Esophagus squamous epithelium (tissue), 5 donors: ENCODE results near the gene ANOS1. TPM values are rescaled to one million over a fixed set of nuclear protein-coding genes. Genes with fewer than 3 reads are reported as not detected.

Experiments used
- DNase-seq: peaks from one replicate; lab custom pipeline; 2025; lab: John Stamatoyannopoulos, UW
- H3K27ac ChIP-seq, 4 donors: fragments of 200-600 bp; sonication (generic); one replicate each; pipeline ENCODE4 v1.5.1; 2016 to 2019; ENCODE audit warnings: mild to moderate bottlenecking in 1 of 4
- H3K27me3 ChIP-seq, 4 donors: fragments of 200-600 bp; sonication (generic); 1 replicate in 3 of 4; 2 replicates in 1 of 4; pipeline versions ENCODE4 v1.5.1 to v1.6.0; 2017 to 2021; ENCODE audit warnings: antibody characterized with exemption in 1 of 4
- H3K36me3 ChIP-seq, 3 donors: fragments of 200-600 bp; sonication (generic); one replicate each; pipeline ENCODE4 v1.5.1; 2016 to 2019
- H3K4me1 ChIP-seq, 3 donors: fragments of 200-600 bp; sonication (generic); one replicate each; pipeline ENCODE4 v1.5.1; 2017 to 2019
- H3K4me3 ChIP-seq, 4 donors: fragments of 200-600 bp; sonication (generic); 1 replicate in 3 of 4; 2 replicates in 1 of 4; pipeline ENCODE4 v1.5.1; 2016 to 2019; ENCODE audit warnings: mild to moderate bottlenecking in 2 of 4, moderate library complexity in 1 of 4
- H3K9me3 ChIP-seq, 3 donors: fragments of 200-600 bp; sonication (generic); one replicate each; pipeline ENCODE4 v1.5.1; 2016 to 2019
- POLR2A ChIP-seq, 4 donors: fragments of 450-650 bp; IDR thresholded peaks; one replicate each; pipeline ENCODE4 v1.6.1; 2017; ENCODE audit warnings: antibody characterized with exemption in 4 of 4, mild to moderate bottlenecking in 4 of 4, moderate library complexity in 3 of 4
- WGBS, 2 donors: methylation state at CpG; one replicate each; pipeline ENCODE4 v1.1.5; 2018; 5-methylcytosine and 5-hydroxymethylcytosine counted together
- intact Hi-C: fragments of 100-400 bp; cut with DNase I; formaldehyde crosslinking; loops from one replicate; pipeline ENCODE4 v1.15.0; 2022
- total RNA-seq, 4 donors: library from RNA; depleted of rRNA; stranded (reverse); fragments of >200 nt; gene quantifications; one replicate each; pipeline ENCODE4 v1.1.0, GENCODE V29; 2016
- TF ChIP-seq, protein P1 (sequence below), 6 experiments: fragments of 450-650 bp in 4 of 6; fragments of 200-600 bp in 2 of 6; sonication (generic) in 2 of 6; IDR thresholded peaks; one replicate each; pipeline ENCODE4 v1.5.1; 2016 to 2019; ENCODE audit warnings: antibody characterized with exemption in 6 of 6, mild to moderate bottlenecking in 4 of 6, moderate library complexity in 4 of 6
- donor health status: DM: yes; HTN: yes; CAD: no.

The ANOS1 gene
- total RNA-seq, 4 donors from 2014 or later = 1.3 to 3.8 (median 2.1) TPM

- no peak overlapping the region for H3K27ac ChIP-seq
- H3K27me3 ChIP-seq = no peaks in the 10 kb centered on the region
- intact Hi-C loops = no loop called here
- TF ChIP-seq, protein P1, sequence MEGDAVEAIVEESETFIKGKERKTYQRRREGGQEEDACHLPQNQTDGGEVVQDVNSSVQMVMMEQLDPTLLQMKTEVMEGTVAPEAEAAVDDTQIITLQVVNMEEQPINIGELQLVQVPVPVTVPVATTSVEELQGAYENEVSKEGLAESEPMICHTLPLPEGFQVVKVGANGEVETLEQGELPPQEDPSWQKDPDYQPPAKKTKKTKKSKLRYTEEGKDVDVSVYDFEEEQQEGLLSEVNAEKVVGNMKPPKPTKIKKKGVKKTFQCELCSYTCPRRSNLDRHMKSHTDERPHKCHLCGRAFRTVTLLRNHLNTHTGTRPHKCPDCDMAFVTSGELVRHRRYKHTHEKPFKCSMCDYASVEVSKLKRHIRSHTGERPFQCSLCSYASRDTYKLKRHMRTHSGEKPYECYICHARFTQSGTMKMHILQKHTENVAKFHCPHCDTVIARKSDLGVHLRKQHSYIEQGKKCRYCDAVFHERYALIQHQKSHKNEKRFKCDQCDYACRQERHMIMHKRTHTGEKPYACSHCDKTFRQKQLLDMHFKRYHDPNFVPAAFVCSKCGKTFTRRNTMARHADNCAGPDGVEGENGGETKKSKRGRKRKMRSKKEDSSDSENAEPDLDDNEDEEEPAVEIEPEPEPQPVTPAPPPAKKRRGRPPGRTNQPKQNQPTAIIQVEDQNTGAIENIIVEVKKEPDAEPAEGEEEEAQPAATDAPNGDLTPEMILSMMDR (IDR thresholded peaks at IDR 0.05) = no peak
- DNase-seq = no peak
- no peaks in the 10 kb centered on the region for H3K4me1 ChIP-seq
- no peaks in the 10 kb centered on the region for H3K36me3 ChIP-seq
- H3K4me3 ChIP-seq = no peak overlapping the region
- no peaks in the 10 kb centered on the region for H3K9me3 ChIP-seq
Measured at GRCh38 chrX:8755813-8756212, 23.9 kb upstream of the ANOS1 start.

GRCh38 chrX:8755116-8755515 is 23.2 kb upstream of the ANOS1 start:
- DNase-seq = no peak
- WGBS, 2 donors = 60 to 80% methylated on average over 4 of the region's 4 CpGs
- intact Hi-C loops = no loop called here
- Histone ChIP-seq H3K36me3 (no peaks in the 10 kb centered on the region), H3K27ac (no peak overlapping the region), H3K27me3 (no peaks in the 10 kb centered on the region), H3K4me1 (no peaks in the 10 kb centered on the region), H3K9me3 (no peaks in the 10 kb centered on the region), H3K4me3 (no peak overlapping the region)
- TF ChIP-seq, protein P1 (IDR thresholded peaks at IDR 0.05) = no peak
- TF ChIP-seq POLR2A (IDR thresholded peaks at IDR 0.05) = no peak

DNA sequence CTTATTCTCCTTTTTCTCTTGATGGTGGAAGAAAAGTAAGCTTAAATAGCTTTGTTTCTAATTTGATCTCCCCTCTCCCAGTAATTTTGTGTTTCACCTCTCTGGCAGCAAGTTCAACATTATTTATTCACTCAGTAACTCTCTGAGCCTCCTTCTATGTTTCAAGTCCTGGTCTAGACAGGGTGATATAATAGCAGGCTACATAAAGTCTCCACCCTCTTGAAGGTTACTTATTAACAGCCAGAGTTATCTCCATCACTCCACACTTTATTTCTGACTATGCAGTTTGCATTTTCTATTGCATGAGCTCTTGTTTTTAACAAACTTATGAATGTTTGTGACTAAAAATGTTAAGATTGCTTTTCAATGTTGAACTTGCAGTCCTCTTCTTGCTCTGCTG is 17.8 kb upstream of the ANOS1 start:
- H3K36me3 ChIP-seq = no peaks in the 10 kb centered on the region
- no peaks in the 10 kb centered on the region for H3K4me1 ChIP-seq
- H3K4me3 ChIP-seq = no peak overlapping the region
- DNase-seq = no peak
- TF ChIP-seq POLR2A (IDR thresholded peaks at IDR 0.05) = no peak
- TF ChIP-seq, protein P1 (IDR thresholded peaks at IDR 0.05) = no peak
- no peak overlapping the region for H3K27ac ChIP-seq
- intact Hi-C loops = no loop called here
- H3K27me3 ChIP-seq = no peaks in the 10 kb centered on the region
- no peaks in the 10 kb centered on the region for H3K9me3 ChIP-seq

DNA sequence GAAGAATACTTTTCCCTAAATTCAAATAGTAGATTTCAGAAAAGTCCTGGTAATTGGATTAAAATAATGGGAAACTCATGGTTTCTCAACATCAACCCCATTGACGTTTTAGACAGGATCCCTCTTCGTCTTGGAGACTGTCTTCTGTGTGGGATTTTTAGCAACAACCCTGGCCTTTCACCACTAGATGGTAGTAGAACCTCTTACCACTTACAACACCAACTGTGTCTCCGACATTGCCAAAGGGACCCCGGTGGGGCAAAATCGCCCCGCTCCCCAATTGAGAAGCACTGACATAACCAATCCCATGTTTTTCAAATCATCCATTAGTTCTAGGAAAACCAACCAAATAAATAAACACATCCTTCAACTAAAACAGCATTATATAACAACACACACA is 16.9 kb upstream of the ANOS1 start:
- Histone ChIP-seq H3K4me1 (no peaks in the 10 kb centered on the region), H3K36me3 (no peaks in the 10 kb centered on the region), H3K4me3 (no peak overlapping the region), H3K27ac (no peak overlapping the region), H3K27me3 (no peaks in the 10 kb centered on the region), H3K9me3 (no peaks in the 10 kb centered on the region)
- TF ChIP-seq, protein P1 (IDR thresholded peaks at IDR 0.05) = peak in 5 of 6 experiments; percentile 25 to 39 (median 36)
- no peak for TF ChIP-seq POLR2A (IDR thresholded peaks at IDR 0.05)
- DNase-seq = no peak
- intact Hi-C loops = no loop called here
- 0 to 17% methylated on average over 3 to 6 of the region's 6 CpGs for WGBS, 2 donors

DNA sequence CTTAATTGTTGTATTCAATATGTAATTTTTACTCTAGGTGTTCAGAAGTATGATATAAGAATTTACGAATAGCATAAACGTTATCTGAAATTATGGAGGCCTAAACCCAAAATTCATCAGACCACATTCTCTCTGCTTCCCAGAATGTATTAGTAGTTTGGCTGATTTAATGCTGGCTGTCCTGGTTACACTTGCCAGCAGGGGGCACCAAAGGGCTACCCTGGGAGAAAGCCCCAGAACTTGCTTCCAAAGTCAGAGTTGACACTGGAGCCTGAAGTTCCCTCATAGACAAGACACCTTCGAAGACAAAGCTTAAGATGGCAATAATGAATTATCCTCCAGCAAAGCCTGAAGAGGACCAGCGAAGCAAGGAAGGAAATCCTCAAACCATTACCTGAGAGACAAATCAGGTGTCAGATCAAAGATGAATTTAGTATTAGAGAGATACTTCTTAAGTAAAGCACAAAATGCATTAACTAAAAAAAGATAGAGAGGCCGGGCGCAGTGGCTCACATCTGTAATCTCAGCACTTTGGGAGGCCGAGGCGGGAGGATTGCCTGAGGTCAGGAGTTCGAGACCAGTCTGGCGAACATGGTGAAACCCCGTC is 11.3 kb upstream of the ANOS1 start:
- intact Hi-C loops = no loop called here
- 72 to 76% methylated on average over 9 to 11 of the region's 11 CpGs for WGBS, 2 donors
- Histone ChIP-seq H3K27me3 (no peaks in the 10 kb centered on the region), H3K36me3 (no peaks in the 10 kb centered on the region), H3K27ac (no peak overlapping the region), H3K4me1 (no peaks in the 10 kb centered on the region), H3K4me3 (no peak overlapping the region), H3K9me3 (no peaks in the 10 kb centered on the region)
- TF ChIP-seq, protein P1 (IDR thresholded peaks at IDR 0.05) = peak; percentile 50 to 72 (median 66)
- TF ChIP-seq POLR2A (IDR thresholded peaks at IDR 0.05) = no peak
- DNase-seq = no peak
